Measurements from ENCODE around the gene NOX5. TPM values are rescaled to one million over a fixed set of nuclear protein-coding genes. Genes with fewer than 3 reads are reported as not detected.

NOX5 gene
- total RNA-seq, 1 donor from 2014 or later = not detected

- DNase-seq (ENCODE audit: low read depth, low spot score) = no peak
- TF ChIP-seq CTCF (conservative IDR thresholded peaks at IDR 0.05) = no peak
- Mint-ChIP-seq H3K27ac (ENCODE audit: unreplicated experiment) (no peak overlapping the region), H3K4me3 (no peak overlapping the region), H3K27me3 (ENCODE audit: low read depth) (peaks cover 9% of the 10 kb centered on the region), H3K36me3 (ENCODE audit: low read depth) (no peaks in the 10 kb centered on the region), H3K9me3 (no peaks in the 10 kb centered on the region), H3K4me1 (peaks cover 1% of the 10 kb centered on the region)
Measured at GRCh38 chr15:69099941-69100340, 85.4 kb downstream of the NOX5 start.

GRCh38 chr15:69100821-69101220 lies 86.3 kb downstream of the NOX5 start:
- no peak overlapping the region for H3K27ac Mint-ChIP-seq (ENCODE audit: unreplicated experiment)
- peaks cover 2% of the 10 kb centered on the region for H3K27me3 Mint-ChIP-seq (ENCODE audit: low read depth)
- H3K36me3 Mint-ChIP-seq (ENCODE audit: low read depth) = no peaks in the 10 kb centered on the region
- TF ChIP-seq CTCF (conservative IDR thresholded peaks at IDR 0.05) = no peak
- DNase-seq (ENCODE audit: low read depth, low spot score) = no peak
- peaks cover 4% of the 10 kb centered on the region for H3K4me1 Mint-ChIP-seq
- no peak overlapping the region for H3K4me3 Mint-ChIP-seq
- no peaks in the 10 kb centered on the region for H3K9me3 Mint-ChIP-seq

- no peak for TF ChIP-seq CTCF (conservative IDR thresholded peaks at IDR 0.05)
- DNase-seq (ENCODE audit: low read depth, low spot score) = no peak
- no peaks in the 10 kb centered on the region for H3K9me3 Mint-ChIP-seq
- H3K36me3 Mint-ChIP-seq (ENCODE audit: low read depth) = no peaks in the 10 kb centered on the region
- peaks cover 4% of the 10 kb centered on the region for H3K4me1 Mint-ChIP-seq
- H3K4me3 Mint-ChIP-seq = no peak overlapping the region
- H3K27ac Mint-ChIP-seq (ENCODE audit: unreplicated experiment) = no peak overlapping the region
- H3K27me3 Mint-ChIP-seq (ENCODE audit: low read depth) = peaks cover 9% of the 10 kb centered on the region
Measured at GRCh38 chr15:69104050-69104750, 89.7 kb downstream of the NOX5 start.

GRCh38 chr15:69105451-69105985 lies 91.0 kb downstream of the NOX5 start:
- Mint-ChIP-seq H3K4me1 (peaks cover 4% of the 10 kb centered on the region), H3K27ac (ENCODE audit: unreplicated experiment) (no peak overlapping the region), H3K27me3 (ENCODE audit: low read depth) (peaks cover 10% of the 10 kb centered on the region), H3K36me3 (ENCODE audit: low read depth) (no peaks in the 10 kb centered on the region), H3K4me3 (no peak overlapping the region), H3K9me3 (no peaks in the 10 kb centered on the region)
- no peak for TF ChIP-seq CTCF (conservative IDR thresholded peaks at IDR 0.05)
- DNase-seq (ENCODE audit: low read depth, low spot score) = no peak

- Mint-ChIP-seq H3K9me3 (no peaks in the 10 kb centered on the region), H3K27me3 (ENCODE audit: low read depth) (peaks cover 10% of the 10 kb centered on the region), H3K4me1 (peaks cover 4% of the 10 kb centered on the region), H3K36me3 (ENCODE audit: low read depth) (no peaks in the 10 kb centered on the region), H3K27ac (ENCODE audit: unreplicated experiment) (no peak overlapping the region), H3K4me3 (no peak overlapping the region)
- no peak for TF ChIP-seq CTCF (conservative IDR thresholded peaks at IDR 0.05)
- no peak for DNase-seq (ENCODE audit: low read depth, low spot score)
Measured at GRCh38 chr15:69107025-69107620, 92.6 kb downstream of the NOX5 start.

Other genes with a start within 250 kb of the NOX5 start
- 355 and 367 TPM in 2 replicates for gene ANP32A, start 193.8 kb upstream of the NOX5 start, total RNA-seq
- gene SPESP1, start 84.2 kb upstream of the NOX5 start, total RNA-seq = not detected in 2 replicates
- 16.1 and 17.8 TPM in 2 replicates for gene GLCE, start 145.9 kb downstream of the NOX5 start, total RNA-seq

Data from neural crest cell (in vitro differentiated cells).